ENCODE data around the gene BMPR1B.

- no peak for TF ChIP-seq POLR2AphosphoS5 (IDR thresholded peaks at IDR 0.05)
- TF ChIP-seq CTCF (IDR thresholded peaks at IDR 0.05) = no peak
Measured at GRCh38 chr4:95178938-95179337, 421.2 kb downstream of the BMPR1B start.

All from prostate gland (tissue), 2 donors.